Regular cardiac myocyte (primary cell): ENCODE data around the gene GPR162. TPM values are rescaled to one million over a fixed set of nuclear protein-coding genes. Genes with fewer than 3 reads are reported as not detected.

Experiments used
- total RNA-seq: library from RNA; depleted of rRNA; stranded (reverse); fragments of >200 nt; gene quantifications from 2 replicates; pipeline ENCODE4 v1.2.3, GENCODE V29; 2014

The GPR162 gene, protein sequence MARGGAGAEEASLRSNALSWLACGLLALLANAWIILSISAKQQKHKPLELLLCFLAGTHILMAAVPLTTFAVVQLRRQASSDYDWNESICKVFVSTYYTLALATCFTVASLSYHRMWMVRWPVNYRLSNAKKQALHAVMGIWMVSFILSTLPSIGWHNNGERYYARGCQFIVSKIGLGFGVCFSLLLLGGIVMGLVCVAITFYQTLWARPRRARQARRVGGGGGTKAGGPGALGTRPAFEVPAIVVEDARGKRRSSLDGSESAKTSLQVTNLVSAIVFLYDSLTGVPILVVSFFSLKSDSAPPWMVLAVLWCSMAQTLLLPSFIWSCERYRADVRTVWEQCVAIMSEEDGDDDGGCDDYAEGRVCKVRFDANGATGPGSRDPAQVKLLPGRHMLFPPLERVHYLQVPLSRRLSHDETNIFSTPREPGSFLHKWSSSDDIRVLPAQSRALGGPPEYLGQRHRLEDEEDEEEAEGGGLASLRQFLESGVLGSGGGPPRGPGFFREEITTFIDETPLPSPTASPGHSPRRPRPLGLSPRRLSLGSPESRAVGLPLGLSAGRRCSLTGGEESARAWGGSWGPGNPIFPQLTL
- total RNA-seq: 0.96 and 2.5 TPM in 2 replicates

DNA sequence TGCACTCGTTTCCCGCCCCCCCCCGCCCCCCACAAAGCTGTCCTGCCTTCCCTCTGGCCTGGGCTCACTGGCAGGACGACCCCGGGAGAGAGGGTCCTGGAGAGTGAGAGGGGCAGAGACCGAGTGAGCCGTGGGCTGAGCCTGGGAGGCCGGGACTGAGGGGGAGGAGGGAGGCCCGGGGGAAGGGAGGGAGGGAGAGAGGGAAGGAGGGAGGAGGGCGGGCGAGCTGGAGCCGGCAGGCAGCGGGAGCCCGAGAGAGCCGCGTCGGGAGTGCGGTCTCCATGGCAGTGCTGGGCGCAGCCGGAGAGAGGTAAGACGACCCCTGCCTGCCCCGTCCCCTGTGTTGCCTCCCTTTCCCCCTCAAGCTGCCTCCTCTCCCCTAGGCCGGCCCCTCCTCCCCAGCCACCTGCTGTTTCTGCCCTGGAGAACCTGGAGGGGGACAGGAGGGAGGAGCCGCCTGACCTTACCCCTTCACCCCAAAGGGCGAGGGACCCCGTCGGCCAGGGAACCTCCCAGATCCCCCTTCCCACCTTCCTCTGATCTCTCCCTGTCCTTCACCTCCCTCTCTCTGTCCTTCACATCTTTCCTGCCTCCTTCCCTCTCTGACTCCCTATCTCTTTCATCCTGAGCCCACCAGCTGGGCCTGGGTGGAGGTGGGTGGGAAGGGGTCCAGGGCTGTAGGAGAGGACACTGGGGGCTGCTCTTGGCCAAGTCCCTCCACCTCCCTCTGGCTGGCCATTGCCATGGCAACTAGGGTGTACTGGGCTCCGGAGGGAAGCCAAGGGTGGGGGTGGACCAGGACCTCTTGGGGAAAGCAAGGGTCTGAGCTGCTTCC is at the start of gene GPR162:
Gene GPR162, plus strand, starts transcription at position 231 of the 835 bp plus-strand sequence. CDS start 2,078 bp downstream, outside the sequence.

GRCh38 chr12:6772331-6772695 is 49.3 kb upstream of the GPR162 start, which contains the start of gene LAG3:
Gene LAG3, plus strand, starts transcription at chr12:6772520. Its CDS starts 333 bp downstream, at chr12:6772853.

DNA sequence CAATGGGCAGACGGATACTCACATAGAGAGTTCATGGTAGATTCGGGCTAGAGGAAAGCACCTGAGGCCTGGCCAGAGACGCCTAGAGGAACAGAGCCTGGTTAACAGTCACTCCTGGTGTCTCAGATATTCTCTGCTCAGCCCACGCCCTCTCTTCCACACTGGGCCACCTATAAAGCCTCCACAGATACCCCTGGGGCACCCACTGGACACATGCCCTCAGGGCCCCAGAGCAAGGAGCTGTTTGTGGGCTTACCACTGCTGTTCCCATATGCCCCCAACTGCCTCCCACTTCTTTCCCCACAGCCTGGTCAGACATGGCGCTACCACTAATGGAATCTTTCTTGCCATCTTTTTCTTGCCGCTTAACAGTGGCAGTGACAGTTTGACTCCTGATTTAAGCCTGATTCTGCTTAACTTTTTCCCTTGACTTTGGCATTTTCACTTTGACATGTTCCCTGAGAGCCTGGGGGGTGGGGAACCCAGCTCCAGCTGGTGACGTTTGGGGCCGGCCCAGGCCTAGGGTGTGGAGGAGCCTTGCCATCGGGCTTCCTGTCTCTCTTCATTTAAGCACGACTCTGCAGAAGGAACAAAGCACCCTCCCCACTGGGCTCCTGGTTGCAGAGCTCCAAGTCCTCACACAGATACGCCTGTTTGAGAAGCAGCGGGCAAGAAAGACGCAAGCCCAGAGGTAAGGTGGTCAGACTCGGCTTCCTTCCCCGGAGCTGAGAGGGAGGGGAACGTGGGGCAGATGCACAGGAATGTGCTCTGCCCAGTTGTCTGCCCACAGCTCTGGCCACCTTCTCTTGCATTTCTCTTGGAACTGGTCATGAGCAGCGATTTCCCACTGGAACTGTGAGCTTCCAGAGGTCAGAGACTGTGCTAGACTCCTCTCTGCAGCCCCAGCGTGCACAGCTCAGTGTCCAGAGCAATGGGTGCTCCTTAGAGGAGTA is 32.4 kb upstream of the GPR162 start, which contains the start of gene CD4:
Gene CD4, plus strand, starts transcription at position 557 of the 953 bp plus-strand sequence. CDS start 10,611 bp downstream, outside the sequence.

DNA sequence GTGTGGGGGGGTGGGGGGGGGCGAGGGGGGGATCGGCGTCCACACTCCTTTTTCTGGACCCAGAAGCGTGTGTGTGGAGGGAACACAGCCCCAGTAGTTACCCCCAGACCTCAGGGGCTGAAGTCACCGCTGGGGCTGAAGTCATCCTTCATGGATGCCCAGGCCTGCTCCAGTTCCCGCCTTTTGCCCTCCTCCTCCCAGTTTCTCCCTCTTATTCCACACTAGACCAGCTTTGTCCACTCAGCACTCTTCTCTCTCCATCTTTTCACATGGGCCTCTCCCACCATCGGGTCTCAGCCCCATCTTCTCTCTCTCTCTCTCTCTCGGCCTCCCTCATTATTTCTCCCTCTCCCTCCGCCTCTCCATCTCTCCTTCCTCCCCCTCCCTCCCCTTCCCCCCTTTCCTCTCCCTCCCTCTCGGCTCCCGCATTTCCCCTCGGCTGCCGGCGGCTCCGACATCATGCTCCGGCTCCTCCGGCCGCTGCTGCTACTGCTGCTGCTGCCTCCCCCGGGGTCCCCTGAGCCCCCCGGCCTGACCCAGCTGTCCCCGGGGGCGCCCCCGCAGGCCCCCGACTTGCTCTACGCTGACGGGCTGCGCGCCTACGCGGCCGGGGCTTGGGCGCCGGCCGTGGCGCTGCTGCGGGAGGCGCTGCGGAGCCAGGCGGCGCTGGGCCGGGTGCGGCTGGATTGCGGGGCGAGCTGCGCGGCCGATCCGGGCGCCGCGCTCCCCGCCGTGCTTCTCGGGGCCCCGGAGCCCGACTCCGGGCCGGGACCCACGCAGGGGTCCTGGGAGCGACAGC is 6.6 kb downstream of the GPR162 start, which contains the start of gene P3H3:
Gene P3H3, plus strand, starts transcription at position 426 of the 799 bp plus-strand sequence. Its CDS starts 34 bp downstream, at position 460.

GRCh38 chr12:6840761-6841515 is 19.3 kb downstream of the GPR162 start, which contains the start of gene GNB3:
Gene GNB3, plus strand, starts transcription at chr12:6840925. Its CDS starts 363 bp downstream, at chr12:6841288.

DNA sequence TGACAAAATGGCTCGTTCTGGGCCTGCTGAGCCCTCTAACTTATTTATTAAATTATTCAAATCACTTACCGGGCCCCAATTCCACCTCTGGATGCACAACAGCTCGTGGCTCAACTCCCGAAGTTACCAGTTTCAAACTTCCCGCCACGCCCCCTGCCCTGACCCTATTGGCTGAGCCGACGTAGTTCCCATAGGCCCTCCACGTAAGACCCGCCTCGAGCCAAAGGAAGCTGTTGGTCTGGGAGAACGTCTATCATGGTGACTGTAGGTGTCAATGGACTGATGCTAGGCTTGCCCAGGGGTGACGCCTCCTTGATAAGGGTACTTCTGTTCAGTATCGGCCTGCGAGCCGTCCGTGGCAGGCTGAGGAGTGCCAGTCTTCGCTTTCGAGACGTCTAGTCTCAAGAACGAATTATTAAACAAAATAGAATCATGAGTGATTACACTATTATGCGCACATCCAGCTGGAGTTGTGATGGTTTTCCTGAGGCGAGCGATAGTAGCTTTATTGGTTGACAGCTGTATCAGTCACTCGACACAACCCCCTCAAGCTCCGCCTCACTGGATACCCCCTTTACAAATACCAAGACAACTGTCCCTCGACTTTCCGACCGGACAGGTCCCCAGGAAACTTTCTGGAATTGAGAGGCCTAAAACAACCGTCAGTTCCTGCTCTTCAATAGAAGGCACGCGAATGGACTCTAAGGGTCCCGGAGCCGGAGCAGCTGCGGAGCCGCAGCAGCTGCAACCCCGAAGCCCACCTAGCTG is 29.7 kb downstream of the GPR162 start, which contains the start of gene CDCA3:
Gene CDCA3, minus strand, starts transcription at position 134 of the 768 bp plus-strand sequence. CDS start 334 bp downstream, outside the sequence.

DNA sequence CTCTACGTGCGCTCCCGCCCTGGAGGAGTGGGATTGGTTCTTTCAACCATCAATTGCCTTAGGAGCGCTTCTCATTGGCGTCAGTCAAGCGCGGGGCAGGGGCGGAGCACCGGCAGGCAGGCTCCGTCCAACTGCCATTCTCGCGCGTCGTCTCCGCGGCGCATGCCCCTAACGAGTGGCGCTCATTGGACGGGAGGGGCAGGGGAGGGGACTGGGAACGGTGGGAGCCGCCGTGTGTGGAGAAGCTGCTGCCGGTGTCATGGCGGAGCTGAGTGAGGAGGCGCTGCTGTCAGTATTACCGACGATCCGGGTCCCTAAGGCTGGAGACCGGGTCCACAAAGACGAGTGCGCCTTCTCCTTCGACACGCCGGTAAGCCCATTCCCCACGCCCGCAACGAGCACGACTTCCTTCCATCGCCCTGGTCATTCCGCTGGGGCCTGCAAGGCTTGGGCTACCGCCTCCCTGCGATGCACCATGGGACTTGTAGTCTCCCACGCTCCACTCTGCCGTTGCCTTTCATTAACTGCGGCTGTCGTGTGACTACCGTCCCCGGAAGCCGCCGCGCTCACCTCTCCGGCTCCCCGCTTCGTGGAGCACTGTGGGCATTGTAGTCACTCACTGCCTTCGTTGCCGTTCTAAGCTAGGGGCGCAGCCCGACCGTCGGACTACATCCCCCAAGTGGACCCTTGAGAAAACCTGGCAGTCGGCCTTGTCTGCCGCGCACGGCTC is 30.5 kb downstream of the GPR162 start, which contains the start of gene USP5:
Gene USP5, plus strand, starts transcription at position 230 of the 730 bp plus-strand sequence. Its CDS starts 30 bp downstream, at position 260.

DNA sequence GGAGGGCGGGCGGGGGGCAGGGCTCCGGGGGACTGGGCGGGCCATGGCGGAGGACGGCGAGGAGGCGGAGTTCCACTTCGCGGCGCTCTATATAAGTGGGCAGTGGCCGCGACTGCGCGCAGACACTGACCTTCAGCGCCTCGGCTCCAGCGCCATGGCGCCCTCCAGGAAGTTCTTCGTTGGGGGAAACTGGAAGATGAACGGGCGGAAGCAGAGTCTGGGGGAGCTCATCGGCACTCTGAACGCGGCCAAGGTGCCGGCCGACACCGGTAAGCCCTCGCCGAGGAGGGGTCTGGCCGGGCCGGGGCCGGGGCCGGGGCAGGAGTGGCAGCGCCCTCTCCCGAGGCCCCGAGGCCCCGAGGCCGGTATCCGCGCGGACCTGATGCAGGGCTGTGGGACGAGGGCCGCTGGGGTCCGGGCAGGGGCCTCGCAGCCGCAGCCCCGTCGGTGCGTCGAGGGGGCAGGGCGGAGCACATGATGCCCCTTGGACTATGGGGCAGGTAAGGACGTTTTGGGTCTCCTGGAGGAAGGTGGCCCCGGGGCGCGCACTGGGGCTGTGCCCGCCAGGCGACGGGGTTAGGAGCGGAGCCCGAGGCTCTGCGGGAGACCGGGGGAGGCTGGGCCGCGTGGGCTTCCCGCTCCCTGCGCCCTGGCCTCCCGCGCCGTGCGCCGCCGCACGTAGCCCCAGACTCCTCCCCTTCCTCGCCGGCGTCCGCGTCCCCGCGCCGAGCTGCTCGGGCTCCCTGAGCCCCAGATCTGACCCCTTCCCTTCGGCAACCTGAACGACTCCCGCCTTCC is 46.0 kb downstream of the GPR162 start, which contains the start of gene TPI1:
Gene TPI1, plus strand, starts transcription at position 119 of the 798 bp plus-strand sequence. Its CDS starts 36 bp downstream, at position 155.

DNA sequence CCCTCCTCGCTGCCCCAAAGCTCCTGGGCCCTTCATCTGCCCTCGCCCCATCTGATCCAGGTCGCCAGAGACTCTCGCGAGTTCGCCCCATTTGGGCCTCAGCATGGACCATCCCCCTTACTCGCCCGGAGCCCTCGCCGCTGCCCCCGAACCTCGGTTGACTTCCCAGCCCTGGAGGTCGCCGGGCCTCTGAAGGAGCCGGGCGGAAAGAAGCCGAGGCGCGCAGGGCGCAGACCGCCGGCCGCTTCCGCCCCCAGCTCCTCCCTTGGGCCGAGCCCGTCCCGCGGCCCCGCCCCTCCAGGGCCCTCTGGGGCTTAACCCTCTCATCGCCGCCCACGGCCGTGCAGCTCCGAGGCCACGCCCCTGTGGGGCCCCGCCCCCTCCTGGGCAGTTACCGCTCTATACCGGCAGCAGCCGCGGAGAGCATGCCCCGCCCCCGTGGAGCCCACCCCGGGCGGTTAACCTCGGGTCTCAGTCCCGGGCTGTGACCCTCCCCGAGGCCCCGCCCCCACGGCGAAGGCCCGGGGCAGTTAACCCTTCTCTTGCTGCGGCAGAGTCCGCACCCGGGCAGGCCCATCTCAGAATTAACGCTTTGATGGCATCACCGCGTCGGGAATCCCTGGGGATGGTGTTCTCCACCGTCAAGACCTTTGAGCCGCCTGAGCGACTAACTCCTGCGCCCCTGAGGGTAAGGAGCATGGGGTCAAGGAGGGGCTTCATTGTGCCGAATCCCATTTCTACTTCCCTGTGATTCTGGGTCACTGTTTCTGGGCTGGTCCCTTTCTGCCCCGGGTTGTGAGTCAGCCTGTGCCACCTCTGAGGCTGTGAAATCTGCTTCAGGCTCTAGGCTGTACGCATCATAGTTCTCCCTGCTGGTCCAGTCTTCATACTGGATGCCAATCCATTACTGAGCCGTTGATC is 51.7 kb downstream of the GPR162 start, which contains the start of gene SPSB2:
Gene SPSB2, minus strand, starts transcription at position 210 of the 921 bp plus-strand sequence. CDS start 402 bp downstream, outside the sequence.

Other genes with a start within 250 kb of the GPR162 start
- 152 and 224 TPM in 2 replicates for gene CHD4, start 214.4 kb upstream of the GPR162 start, total RNA-seq
- gene LPAR5, start 185.9 kb upstream of the GPR162 start, total RNA-seq: not detected in 2 replicates
- under 0.01 TPM in 1 of 2 replicates, not detected in the other for gene ACRBP, start 174.4 kb upstream of the GPR162 start, total RNA-seq
- gene ING4, start 158.7 kb upstream of the GPR162 start, total RNA-seq: 19.7 and 33.5 TPM in 2 replicates
- 9.0 and 11.3 TPM in 2 replicates for gene ZNF384, start 132.4 kb upstream of the GPR162 start, total RNA-seq
- under 0.01 TPM in 2 replicates for gene PIANP, start 121.0 kb upstream of the GPR162 start, total RNA-seq
- 87.9 and 100 TPM in 2 replicates for gene COPS7A, start 97.8 kb upstream of the GPR162 start, total RNA-seq
- 147 and 175 TPM in 2 replicates for gene MLF2, start 68.7 kb upstream of the GPR162 start, total RNA-seq
- 17.2 and 38.0 TPM in 2 replicates for gene PTMS, start 55.5 kb upstream of the GPR162 start, total RNA-seq
- not detected in 2 replicates for gene LAG3, start 49.3 kb upstream of the GPR162 start, total RNA-seq
- 0.28 and 0.58 TPM in 2 replicates for gene CD4, start 32.3 kb upstream of the GPR162 start, total RNA-seq
- gene P3H3, start 6.6 kb downstream of the GPR162 start, total RNA-seq: 79.6 and 124 TPM in 2 replicates
- 1.4 and 2.5 TPM in 2 replicates for gene GNB3, start 19.1 kb downstream of the GPR162 start, total RNA-seq
- gene CDCA3, start 29.5 kb downstream of the GPR162 start, total RNA-seq: 5.6 and 29.7 TPM in 2 replicates
- gene USP5, start 30.3 kb downstream of the GPR162 start, total RNA-seq: 77.8 and 123 TPM in 2 replicates
- gene TPI1, start 45.7 kb downstream of the GPR162 start, total RNA-seq: 1,644 and 1,719 TPM in 2 replicates
- gene SPSB2, start 51.5 kb downstream of the GPR162 start, total RNA-seq: 3.6 and 4.2 TPM in 2 replicates
- 8.6 and 18.0 TPM in 2 replicates for gene LRRC23, start 83.0 kb downstream of the GPR162 start, total RNA-seq
- gene ENO2, start 92.8 kb downstream of the GPR162 start, total RNA-seq: 40.8 and 66.8 TPM in 2 replicates
- gene ATN1, start 106.1 kb downstream of the GPR162 start, total RNA-seq: 4.4 and 9.0 TPM in 2 replicates
- not detected in 2 replicates for gene RNU7-1, start 122.0 kb downstream of the GPR162 start, total RNA-seq
- 75.3 and 141 TPM in 2 replicates for gene C12orf57, start 122.2 kb downstream of the GPR162 start, total RNA-seq
- under 0.01 TPM in 1 of 2 replicates, not detected in the other for gene PTPN6, start 129.5 kb downstream of the GPR162 start, total RNA-seq
- gene PHB2, start 148.8 kb downstream of the GPR162 start, total RNA-seq: 149 and 175 TPM in 2 replicates
- gene EMG1, start 149.1 kb downstream of the GPR162 start, total RNA-seq: 49.3 and 94.9 TPM in 2 replicates
- 5.9 and 9.2 TPM in 2 replicates for gene LPCAT3, start 196.7 kb downstream of the GPR162 start, total RNA-seq
- 24.7 and 213 TPM in 2 replicates for gene C1S, start 238.9 kb downstream of the GPR162 start, total RNA-seq